GM19372 (cell line): Measurements from ENCODE around the gene NBAS.
"Not testable (repeated sequence)": the region's sequence is repeated elsewhere in the genome, so short reads cannot be mapped to it uniquely, and the experiment has no call there.

ENCODE experiments used
- ATAC-seq: cut with Tn5 transposase; IDR thresholded peaks from one replicate; pipeline ENCODE4 v1.9.1; 2021; ENCODE audit warnings: mild to moderate bottlenecking, low read depth, moderate library complexity; ENCODE audit not compliant: unreplicated experiment

The NBAS gene

GRCh38 chr2:15432642-15433256 is 128.4 kb downstream of the NBAS start:
- no peak for ATAC-seq

DNA sequence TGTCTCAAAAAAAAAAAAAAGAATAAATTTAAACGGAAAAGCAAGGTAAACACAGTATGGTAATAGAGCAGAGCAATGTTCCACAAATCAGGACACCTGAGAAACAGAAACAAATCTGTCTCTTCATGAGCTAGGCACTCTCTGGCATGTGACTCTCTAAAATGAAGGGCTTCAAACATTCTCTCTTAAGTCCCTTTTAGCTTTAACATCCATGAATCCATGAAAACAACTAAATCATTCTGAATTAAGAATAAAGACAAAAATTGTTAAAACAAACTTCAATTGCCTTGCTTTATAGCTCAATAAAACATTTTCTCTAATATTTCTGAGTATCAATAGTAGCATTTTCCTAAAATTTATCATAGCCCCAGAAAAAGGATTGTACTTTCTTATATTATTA is 132.1 kb downstream of the NBAS start:
- ATAC-seq: no peak

- ATAC-seq: no peak
Measured at GRCh38 chr2:15427987-15428386, 133.1 kb downstream of the NBAS start.

DNA sequence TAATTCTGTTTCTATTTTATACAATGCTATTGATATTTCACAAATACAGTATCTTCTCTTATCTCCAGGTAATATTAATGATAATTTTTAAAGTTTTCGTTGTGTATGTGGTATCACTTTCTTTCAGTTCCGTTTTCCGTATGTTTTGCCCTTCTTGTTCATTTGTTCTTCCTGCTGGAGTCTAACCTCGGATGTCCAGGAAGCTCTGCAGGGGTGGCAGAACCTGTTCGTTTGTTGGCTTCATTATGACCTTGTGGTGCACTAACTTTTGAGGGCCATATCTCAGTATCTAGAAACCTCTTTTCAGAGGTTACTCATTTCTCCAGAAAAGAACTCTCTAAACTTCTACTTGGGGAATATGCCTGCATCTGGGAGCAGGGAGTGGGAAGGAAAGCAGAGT is 134.5 kb downstream of the NBAS start:
- no peak for ATAC-seq

DNA sequence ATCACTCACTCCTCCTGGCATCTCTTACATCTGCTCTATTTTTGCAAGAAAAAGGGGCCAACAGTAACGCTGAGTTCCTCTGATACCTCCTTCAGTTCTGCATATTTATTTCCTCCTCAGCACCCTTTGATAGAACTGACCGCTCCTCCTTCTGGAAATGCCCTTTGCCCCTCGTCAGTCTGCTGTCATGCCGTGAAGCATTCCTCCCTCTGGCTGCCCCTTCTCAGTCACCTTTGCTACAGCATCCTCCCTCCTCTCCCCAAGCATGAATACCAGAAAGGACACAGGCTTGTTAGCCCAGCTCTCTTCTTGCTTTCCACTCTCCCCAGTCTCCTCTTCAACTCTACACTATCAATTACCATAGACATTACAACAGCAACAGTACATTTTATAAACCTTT is 135.4 kb downstream of the NBAS start:
- ATAC-seq: no peak

DNA sequence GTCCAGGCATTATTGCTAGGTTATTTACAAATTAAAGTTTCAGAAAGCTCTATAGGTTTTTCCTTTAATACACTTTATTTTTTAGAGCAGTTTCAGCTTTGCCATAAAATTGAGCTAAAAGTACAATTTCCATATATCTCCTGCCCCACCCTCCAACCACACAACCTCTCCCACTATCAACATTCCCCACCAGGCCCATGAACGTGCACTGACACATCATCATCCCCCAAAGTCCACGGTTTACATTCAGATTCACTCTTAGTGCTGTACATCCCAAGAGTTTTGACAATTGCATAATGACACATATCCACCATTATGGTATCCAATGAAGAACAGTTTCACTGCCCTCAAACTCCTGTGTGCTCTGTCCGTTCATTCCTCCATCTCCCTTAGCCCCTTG is 139.4 kb downstream of the NBAS start:
- ATAC-seq: no peak

DNA sequence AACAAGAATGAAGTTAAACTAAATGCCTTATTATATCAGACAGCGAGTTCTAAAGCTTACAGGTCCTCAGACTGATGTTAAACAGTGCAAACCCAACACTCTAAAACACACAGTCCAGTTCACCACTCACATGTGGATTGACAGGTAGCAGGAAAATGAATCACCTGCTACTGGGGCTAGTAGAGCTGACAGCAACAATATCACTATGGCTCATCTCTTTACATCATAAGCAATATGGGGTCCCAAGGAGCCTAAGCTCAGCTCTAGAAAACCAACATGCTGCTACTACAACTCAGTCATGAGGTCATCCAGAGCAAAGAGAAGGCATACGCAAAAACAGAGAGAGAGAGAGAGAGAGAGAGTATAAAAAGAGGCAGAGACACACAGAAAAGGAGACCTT is 145.4 kb downstream of the NBAS start:
- ATAC-seq: no peak

DNA sequence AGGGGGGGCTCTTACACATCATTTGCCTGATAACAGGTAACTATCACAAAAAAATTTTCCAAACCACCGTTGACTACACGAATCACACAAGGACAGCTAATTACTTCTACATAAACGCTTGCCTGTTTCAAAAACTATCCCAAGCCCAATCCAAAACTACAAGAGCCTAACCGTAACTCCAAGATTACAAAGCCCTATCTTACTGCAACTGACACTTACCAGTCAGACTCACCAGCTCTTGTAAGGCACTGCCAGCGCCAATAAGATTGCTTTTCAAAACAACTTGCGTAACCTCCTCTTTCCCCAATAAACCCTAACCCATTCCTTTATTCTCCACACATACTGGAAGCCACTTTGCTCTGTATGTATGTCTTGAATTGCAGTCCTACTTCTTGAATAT is 148.4 kb downstream of the NBAS start:
- no peak for ATAC-seq

GRCh38 chr2:15412309-15412708 is 148.8 kb downstream of the NBAS start:
- ATAC-seq: no peak

- ATAC-seq: no peak
Measured at GRCh38 chr2:15410884-15411283, 150.2 kb downstream of the NBAS start.

- ATAC-seq: no peak
Measured at GRCh38 chr2:15408759-15409158, 152.4 kb downstream of the NBAS start.

- no peak for ATAC-seq
Measured at GRCh38 chr2:15407666-15408065, 153.5 kb downstream of the NBAS start.

GRCh38 chr2:15404511-15404910 is 156.6 kb downstream of the NBAS start:
- ATAC-seq: not testable (repeated sequence)

DNA sequence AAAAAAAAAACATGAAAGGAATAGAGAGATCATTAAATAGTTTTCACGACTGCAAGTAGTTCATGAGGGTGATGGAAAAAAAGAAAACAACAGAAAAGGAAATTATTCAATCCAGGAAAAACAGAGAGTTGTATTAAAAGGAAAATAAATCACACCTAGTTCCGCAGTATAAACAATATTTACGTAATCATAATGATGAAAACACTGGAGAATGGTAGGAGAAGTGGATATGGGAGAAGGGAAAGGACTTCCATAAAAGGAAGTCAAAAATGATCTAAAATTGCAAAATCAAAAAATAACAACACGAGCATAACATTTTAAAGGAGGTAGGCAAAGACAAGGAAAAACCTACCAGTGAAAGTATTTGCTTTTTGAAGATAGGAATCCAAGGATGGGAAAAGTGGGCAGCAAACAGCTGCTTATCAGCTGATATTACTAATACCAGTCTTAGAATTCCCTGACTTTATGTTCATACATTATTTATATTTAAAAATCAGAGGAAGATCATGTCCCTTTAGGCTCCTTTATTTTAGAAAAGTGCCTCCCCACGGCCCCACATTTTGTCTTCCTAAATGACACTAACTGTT is 160.8 kb downstream of the NBAS start:
- no peak for ATAC-seq

GRCh38 chr2:15399241-15399640 is 161.9 kb downstream of the NBAS start:
- no peak for ATAC-seq

DNA sequence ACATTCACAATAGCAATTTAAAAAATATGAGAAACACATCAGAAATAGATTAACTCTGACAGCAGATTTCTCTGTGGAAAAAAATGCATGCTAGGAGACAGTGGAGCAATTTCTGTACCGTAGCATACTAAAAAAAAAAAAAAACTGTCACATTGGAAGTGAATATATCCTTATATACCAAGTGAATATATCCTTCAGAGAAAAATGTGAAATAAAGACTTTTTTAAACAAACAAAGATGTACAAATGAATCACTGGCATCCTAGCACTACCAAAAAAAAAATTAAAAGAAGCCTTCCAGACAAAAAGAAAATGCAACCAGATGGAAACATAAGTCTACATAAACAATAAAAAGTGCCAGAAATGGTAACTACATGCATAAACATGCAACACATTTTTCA is 169.4 kb downstream of the NBAS start:
- ATAC-seq: no peak

DNA sequence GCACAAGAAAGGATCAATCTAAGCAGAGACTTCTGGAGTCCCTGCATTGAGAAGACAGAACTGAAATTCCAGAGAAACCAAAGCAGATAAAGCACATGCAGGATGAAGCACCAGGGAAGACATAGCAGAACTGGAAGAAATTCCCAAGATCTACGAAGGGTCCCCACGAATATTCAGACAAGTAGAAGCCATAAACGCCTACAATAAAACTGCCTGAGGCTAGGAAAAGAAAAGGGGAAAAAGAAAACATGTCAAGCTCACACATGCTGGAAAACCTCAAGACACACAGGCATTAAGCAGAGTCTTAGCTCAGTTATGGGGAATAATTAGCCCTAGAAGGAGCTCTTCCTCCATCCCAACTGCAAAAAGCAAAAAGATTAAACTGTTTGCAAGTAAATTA is 171.2 kb downstream of the NBAS start:
- no peak for ATAC-seq

DNA sequence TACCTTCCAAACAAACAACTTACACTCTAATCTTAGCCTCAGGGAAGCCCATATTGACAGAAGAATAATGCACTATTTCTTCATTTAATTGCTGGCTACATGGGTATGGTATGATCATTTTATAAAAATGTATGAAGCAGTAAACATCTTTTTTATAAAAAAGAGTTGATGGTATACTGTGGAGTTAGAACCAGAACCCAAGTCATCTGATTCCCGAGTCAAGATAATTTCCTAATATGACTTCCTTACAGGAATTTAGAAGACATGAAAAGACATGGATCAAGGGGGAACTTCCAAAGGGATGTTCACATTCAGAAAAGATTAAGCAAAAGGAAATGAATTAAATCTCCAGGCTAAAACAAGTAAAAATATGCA is 171.8 kb downstream of the NBAS start:
- ATAC-seq: no peak

GRCh38 chr2:15388406-15389325 is 172.5 kb downstream of the NBAS start:
- no peak for ATAC-seq

DNA sequence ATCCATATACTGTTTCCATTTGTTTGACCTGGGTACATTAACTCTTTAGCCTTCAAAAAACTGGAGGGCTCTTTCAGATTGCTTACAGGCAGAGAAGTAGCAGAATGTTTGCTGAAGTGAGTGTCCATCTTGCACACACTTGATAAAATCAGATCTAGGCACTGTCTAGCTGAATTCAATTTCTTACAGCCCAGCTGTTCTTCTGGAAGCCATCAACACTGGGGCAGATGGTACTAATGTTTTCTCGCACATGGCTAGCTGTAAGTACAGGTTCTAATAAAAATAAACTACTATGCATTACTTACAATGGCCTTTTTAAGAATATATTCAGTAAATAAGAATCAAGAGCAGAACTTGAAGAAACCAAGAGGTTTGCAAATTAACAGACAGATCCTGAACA is 175.9 kb downstream of the NBAS start:
- no peak for ATAC-seq

DNA sequence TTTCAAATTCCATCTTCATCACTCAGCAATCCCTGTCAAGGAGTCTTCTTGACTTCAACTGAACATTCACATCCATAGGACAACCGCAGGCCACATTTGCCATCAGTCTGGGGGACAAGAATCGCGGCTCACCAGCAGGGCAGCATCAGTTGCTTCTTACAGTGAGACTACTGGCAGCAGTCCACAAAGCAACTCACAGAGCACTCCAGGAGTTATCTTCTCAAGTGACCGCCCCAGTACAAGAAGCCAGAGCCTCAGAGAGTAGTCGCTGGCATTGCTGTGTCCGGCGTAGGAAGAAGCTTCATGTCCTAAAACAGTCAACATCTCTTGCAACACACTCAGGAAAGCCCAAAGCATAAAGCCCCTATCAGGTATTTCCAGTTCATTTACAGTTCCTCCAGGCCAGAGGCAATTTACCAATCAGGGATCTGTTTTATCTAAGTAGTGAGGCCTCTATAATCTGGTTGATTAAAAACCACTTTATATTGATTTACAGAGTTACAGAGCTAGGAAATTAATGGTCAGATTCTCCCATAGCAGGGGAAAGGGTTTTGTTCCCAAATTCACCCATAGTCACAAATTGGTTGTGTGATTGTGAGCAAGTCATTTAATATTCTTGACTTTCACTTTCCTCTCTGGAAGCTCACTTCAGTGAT is 177.3 kb downstream of the NBAS start:
- ATAC-seq: no peak
